Kidney (tissue), 14 donors: Measurements from ENCODE around the gene RFLNA. TPM values are rescaled to one million over a fixed set of nuclear protein-coding genes. Genes with fewer than 3 reads are reported as not detected.

ENCODE experiments used
- DNase-seq, 5 donors: peaks; one replicate each; pipeline ENCODE4 v3.0.0-alpha.2; 2013 to 2020
- FAIRE-seq: peaks from 2 replicates; lab custom pipeline; 2012; peaks lifted over from hg19 to GRCh38; lab: Jason Lieb, UNC
- H3K27ac ChIP-seq, 2 donors: one replicate each; pipeline ENCODE4 v1.7.0; 2013; ENCODE audit warnings: low read depth in 2 of 2, low read length in 2 of 2, inconsistent platforms in 1 of 2
- H3K27me3 ChIP-seq: one replicate; pipeline ENCODE4 v1.7.1; 2013; ENCODE audit warnings: low read length, inconsistent platforms; ENCODE audit not compliant: control insufficient read depth, insufficient read depth
- H3K36me3 ChIP-seq, 3 donors: one replicate each; pipeline versions ENCODE4 v1.7.0 to v1.7.1; 2013; ENCODE audit warnings: low read length in 3 of 3, control low read depth in 1 of 3, inconsistent platforms in 1 of 3; ENCODE audit not compliant: insufficient read depth in 3 of 3, control insufficient read depth in 2 of 3
- H3K4me1 ChIP-seq, 3 donors: one replicate each; pipeline versions ENCODE4 v1.7.0 to v1.7.1; 2013; ENCODE audit warnings: low read length in 3 of 3, inconsistent platforms in 1 of 3, low read depth in 1 of 3; ENCODE audit not compliant: control insufficient read depth in 2 of 3, insufficient read depth in 2 of 3
- H3K4me3 ChIP-seq, 3 donors: one replicate each; pipeline versions ENCODE4 v1.7.0 to v1.8.1; 2013; ENCODE audit warnings: low read length in 3 of 3, control low read depth in 1 of 3, inconsistent platforms in 1 of 3
- H3K9ac ChIP-seq, 3 donors: one replicate each; pipeline versions ENCODE4 v1.7.0 to v1.7.1; 2013; ENCODE audit warnings: low read length in 3 of 3, control low read depth in 1 of 3, inconsistent platforms in 1 of 3
- H3K9me3 ChIP-seq, 3 donors: one replicate each; pipeline versions ENCODE4 v1.7.0 to v1.7.1; 2013; ENCODE audit warnings: low read length in 3 of 3, control low read depth in 1 of 3, inconsistent platforms in 1 of 3; ENCODE audit not compliant: control insufficient read depth in 2 of 3, insufficient read depth in 1 of 3
- intact Hi-C: fragments of 100-400 bp; cut with DNase I; formaldehyde crosslinking; loops from one replicate; pipeline ENCODE4 v1.11.1; 2022
- polyA plus RNA-seq: library from polyadenylated mRNA; stranded (reverse); fragments of 350-450 nt; fragmentation: Illumina TruSeq; extraction: RNeasy Lipid Tissue Mini Kit (QIAGEN cat#74804); gene quantifications from one replicate; pipeline ENCODE4 v1.2.3, GENCODE V29; 2014; ENCODE audit warnings: low read depth, low replicate concordance; ENCODE audit not compliant: insufficient read depth
- total RNA-seq: library from RNA; stranded (reverse); fragmentation: NEBNext Ultra II Directional; extraction: Animal tissue kit (Norgen Biotek cat#: 25700); gene quantifications from one replicate; pipeline ENCODE4 v1.2.1, GENCODE V29; 2021
- TF ChIP-seq, protein P1 (sequence below): IDR thresholded peaks from 3 replicates; pipeline ENCODE4 v1.5.1; 2012; ENCODE audit warnings: mild to moderate bottlenecking, moderate library complexity, borderline replicate concordance; ENCODE audit not compliant: insufficient read depth; ENCODE audit errors: extremely low read depth
- donor health status: control.
- donor health status: control.
- donor health status: control.
- donor health status: control.
- donor health status: control.
- donor health status: DM: yes; HTN: yes; CAD: no.
- donor health status: Normal renal cell carcinoma (clear cell type).

RFLNA gene
- total and polyA plus RNA-seq, 2 donors from 2014 or later: 0.76 to 0.82 TPM

DNA sequence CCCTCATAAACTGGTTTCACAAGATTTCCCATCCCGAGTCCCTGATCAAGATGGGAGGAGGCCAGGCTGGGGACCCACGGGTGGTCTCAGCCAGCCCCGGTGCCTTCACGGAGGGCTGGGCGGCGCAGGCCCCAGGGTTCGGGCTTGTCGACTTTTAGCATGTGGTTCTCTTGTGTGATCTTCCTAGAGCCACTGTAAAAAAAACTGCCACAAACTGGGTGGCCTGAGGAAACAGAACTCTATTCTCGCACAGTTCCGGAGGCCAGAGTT, 12.6 kb downstream of the RFLNA start:
- FAIRE-seq: no peak
- intact Hi-C loops: no loop called here
- Histone ChIP-seq H3K27me3 (no peaks in the 10 kb centered on the region), H3K36me3 (no peaks in the 10 kb centered on the region), H3K4me3 (no peak overlapping the region), H3K9ac (no peak overlapping the region), H3K4me1 (no peaks in the 10 kb centered on the region), H3K9me3 (no peaks in the 10 kb centered on the region), H3K27ac (no peak overlapping the region)
- DNase-seq: peak in 1 of 5 donors; percentile 31
- TF ChIP-seq, protein P1, sequence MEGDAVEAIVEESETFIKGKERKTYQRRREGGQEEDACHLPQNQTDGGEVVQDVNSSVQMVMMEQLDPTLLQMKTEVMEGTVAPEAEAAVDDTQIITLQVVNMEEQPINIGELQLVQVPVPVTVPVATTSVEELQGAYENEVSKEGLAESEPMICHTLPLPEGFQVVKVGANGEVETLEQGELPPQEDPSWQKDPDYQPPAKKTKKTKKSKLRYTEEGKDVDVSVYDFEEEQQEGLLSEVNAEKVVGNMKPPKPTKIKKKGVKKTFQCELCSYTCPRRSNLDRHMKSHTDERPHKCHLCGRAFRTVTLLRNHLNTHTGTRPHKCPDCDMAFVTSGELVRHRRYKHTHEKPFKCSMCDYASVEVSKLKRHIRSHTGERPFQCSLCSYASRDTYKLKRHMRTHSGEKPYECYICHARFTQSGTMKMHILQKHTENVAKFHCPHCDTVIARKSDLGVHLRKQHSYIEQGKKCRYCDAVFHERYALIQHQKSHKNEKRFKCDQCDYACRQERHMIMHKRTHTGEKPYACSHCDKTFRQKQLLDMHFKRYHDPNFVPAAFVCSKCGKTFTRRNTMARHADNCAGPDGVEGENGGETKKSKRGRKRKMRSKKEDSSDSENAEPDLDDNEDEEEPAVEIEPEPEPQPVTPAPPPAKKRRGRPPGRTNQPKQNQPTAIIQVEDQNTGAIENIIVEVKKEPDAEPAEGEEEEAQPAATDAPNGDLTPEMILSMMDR: no peak

DNA sequence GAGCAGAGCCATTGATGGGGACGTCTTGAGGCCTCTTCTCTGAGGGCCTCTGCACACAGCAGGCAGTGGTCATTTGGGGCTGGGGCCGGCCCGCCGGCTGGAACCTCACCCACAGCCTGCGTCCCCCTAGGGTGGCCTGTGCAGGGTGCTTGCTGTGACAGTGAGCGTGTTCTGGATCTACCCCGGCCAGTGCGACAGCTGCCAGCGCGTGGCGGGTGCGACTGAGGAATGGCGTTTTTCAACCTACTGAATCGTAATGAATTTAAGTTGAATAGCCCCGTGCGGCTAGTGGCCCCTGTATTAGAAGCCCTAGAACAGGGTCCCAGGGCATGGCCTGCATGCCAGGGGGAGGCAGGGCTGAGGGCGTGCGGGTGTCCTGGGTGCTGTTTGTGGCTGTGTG, 13.8 kb downstream of the RFLNA start:
- DNase-seq (peak in 1 of 5 donors; percentile 46), FAIRE-seq (no peak)
- no peaks in the 10 kb centered on the region for H3K36me3 ChIP-seq
- no peaks in the 10 kb centered on the region for H3K9me3 ChIP-seq
- intact Hi-C loops: no loop called here
- H3K27me3 ChIP-seq: no peaks in the 10 kb centered on the region
- TF ChIP-seq, protein P1: no peak
- no peaks in the 10 kb centered on the region for H3K4me1 ChIP-seq
- no peak overlapping the region for H3K27ac ChIP-seq
- no peak overlapping the region for H3K9ac ChIP-seq
- no peak overlapping the region for H3K4me3 ChIP-seq

GRCh38 chr12:124309231-124309630, 14.3 kb downstream of the RFLNA start:
- Histone ChIP-seq H3K4me3 (no peak overlapping the region), H3K36me3 (no peaks in the 10 kb centered on the region), H3K27ac (no peak overlapping the region), H3K9ac (no peak overlapping the region), H3K4me1 (no peaks in the 10 kb centered on the region), H3K27me3 (no peaks in the 10 kb centered on the region), H3K9me3 (no peaks in the 10 kb centered on the region)
- intact Hi-C loops: no loop called here
- TF ChIP-seq, protein P1: no peak
- DNase-seq: no peak
- FAIRE-seq: no peak

DNA sequence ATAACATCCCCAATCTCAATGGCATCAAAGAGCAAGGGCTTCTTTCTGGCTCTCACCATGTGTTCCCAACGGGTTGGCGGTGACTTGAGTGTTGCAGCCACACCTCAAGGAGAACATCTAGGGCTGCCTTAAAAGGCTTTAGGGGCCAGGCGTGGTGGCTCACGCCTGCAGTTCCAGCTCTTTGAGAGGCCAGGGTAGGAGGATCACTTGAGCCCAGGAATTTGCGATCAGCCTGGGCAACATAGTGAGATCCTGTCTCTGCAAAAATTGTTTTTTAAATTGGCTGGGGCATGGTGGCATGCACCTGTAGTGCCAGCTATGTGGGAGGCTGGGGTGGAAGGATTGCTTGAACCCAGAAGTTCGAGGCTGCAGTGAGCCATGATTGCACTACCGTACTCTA, 14.9 kb downstream of the RFLNA start:
- Histone ChIP-seq H3K36me3 (no peaks in the 10 kb centered on the region), H3K9me3 (no peaks in the 10 kb centered on the region), H3K27ac (no peak overlapping the region), H3K9ac (no peak overlapping the region), H3K4me1 (no peaks in the 10 kb centered on the region), H3K27me3 (no peaks in the 10 kb centered on the region), H3K4me3 (no peak overlapping the region)
- TF ChIP-seq, protein P1: no peak
- no peak for FAIRE-seq
- intact Hi-C loops: no loop called here
- no peak for DNase-seq
